WTC11 (cell line): Measurements from ENCODE around the gene OTOS. TPM values are rescaled to one million over a fixed set of nuclear protein-coding genes. Genes with fewer than 3 reads are reported as not detected.

Source experiments
- ATAC-seq: fragments of 200-7000 bp; cut with Tn5 transposase; 2 replicates; pipeline ENCODE4 v1.10.0; 2021; ENCODE audit warnings: mild to moderate bottlenecking, moderate library complexity
- CTCF ChIA-PET: fragments of 300-600 bp; sonication (Branson Sonifier 250); formaldehyde crosslinking; loops from one replicate; lab custom pipeline; 2021; ENCODE audit warnings: antibody characterized with exemption; lab: Charles Lee
- POLR2A ChIA-PET: fragments of 350-600 bp; sonication (Branson Sonifier 250); formaldehyde crosslinking; loops from one replicate; lab custom pipeline; 2021; ENCODE audit warnings: antibody characterized with exemption; lab: Charles Lee
- DNase-seq: peaks from one replicate; pipeline ENCODE4 v3.0.0; 2021; ENCODE audit warnings: low spot score
- H3K27ac Mint-ChIP-seq: 2 replicates; pipeline ENCODE4 v1.8.0; 2021; ENCODE audit warnings: mixed read lengths
- H3K27me3 Mint-ChIP-seq: 2 replicates; pipeline ENCODE4 v1.8.0; 2021; ENCODE audit warnings: low read depth, mild to moderate bottlenecking, moderate library complexity, mixed read lengths
- H3K36me3 Mint-ChIP-seq: 2 replicates; pipeline ENCODE4 v1.8.0; 2021; ENCODE audit warnings: mixed read lengths
- H3K4me1 Mint-ChIP-seq: 2 replicates; pipeline ENCODE4 v1.8.0; 2022; ENCODE audit warnings: mixed read lengths
- H3K4me3 Mint-ChIP-seq: 2 replicates; pipeline ENCODE4 v1.8.0; 2021; ENCODE audit warnings: mild to moderate bottlenecking, moderate library complexity, mixed read lengths
- H3K9me3 Mint-ChIP-seq: 2 replicates; pipeline ENCODE4 v1.8.0; 2021; ENCODE audit warnings: mixed read lengths
- ATF1 ChIP-seq: sonication (generic); formaldehyde crosslinking; IDR thresholded peaks from 2 replicates; pipeline ENCODE4 v1.8.1; 2023; ENCODE audit warnings: mild to moderate bottlenecking, moderate library complexity, missing genetic modification reagents
- FOXK1 ChIP-seq: sonication (generic); formaldehyde crosslinking; IDR thresholded peaks from 2 replicates; pipeline ENCODE4 v1.8.0; 2022; ENCODE audit warnings: mild to moderate bottlenecking, moderate library complexity, missing genetic modification reagents
- FOXP1 ChIP-seq: sonication (generic); formaldehyde crosslinking; IDR thresholded peaks from 2 replicates; pipeline ENCODE4 v1.8.0; 2022; ENCODE audit warnings: missing genetic modification reagents, mild to moderate bottlenecking, moderate library complexity, borderline replicate concordance
- GTF2I ChIP-seq: fragments of 250-450 bp; sonication (Bioruptor Pico); conservative IDR thresholded peaks from 2 replicates; pipeline ENCODE4 v1.4.0; 2021; ENCODE audit warnings: mild to moderate bottlenecking
- JAZF1 ChIP-seq: fragments of 250-450 bp; sonication (Bioruptor Pico); IDR thresholded peaks from 2 replicates; pipeline ENCODE4 v1.9.0; 2021; ENCODE audit warnings: moderate library complexity, mild to moderate bottlenecking, inconsistent platforms
- MYBL2 ChIP-seq: sonication (generic); formaldehyde crosslinking; IDR thresholded peaks from 2 replicates; pipeline ENCODE4 v1.8.1; 2023; ENCODE audit warnings: mild to moderate bottlenecking, moderate library complexity, missing genetic modification reagents
- NR2C2 ChIP-seq: sonication (generic); formaldehyde crosslinking; IDR thresholded peaks from 2 replicates; pipeline ENCODE4 v1.8.0; 2022; ENCODE audit warnings: mild to moderate bottlenecking, missing genetic modification reagents
- OVOL2 ChIP-seq: fragments of 250-450 bp; sonication (Bioruptor Pico); IDR thresholded peaks from 2 replicates; pipeline ENCODE4 v1.9.0; 2021; ENCODE audit warnings: mild to moderate bottlenecking, borderline replicate concordance
- RELA ChIP-seq: sonication (generic); formaldehyde crosslinking; IDR thresholded peaks from 2 replicates; pipeline ENCODE4 v1.8.1; 2022; ENCODE audit warnings: missing genetic modification reagents, mild to moderate bottlenecking, borderline replicate concordance
- SOX15 ChIP-seq: fragments of 250-450 bp; sonication (Bioruptor Pico); IDR thresholded peaks from 2 replicates; pipeline ENCODE4 v1.9.0; 2021; ENCODE audit warnings: mild to moderate bottlenecking
- TCF7 ChIP-seq: sonication (generic); formaldehyde crosslinking; IDR thresholded peaks from 2 replicates; pipeline ENCODE4 v1.8.0; 2022; ENCODE audit warnings: mild to moderate bottlenecking, low read depth, missing genetic modification reagents, moderate library complexity
- TEAD1 ChIP-seq: sonication (generic); formaldehyde crosslinking; IDR thresholded peaks from 2 replicates; pipeline ENCODE4 v1.8.0; 2022; ENCODE audit warnings: mild to moderate bottlenecking, missing genetic modification reagents
- TEAD4 ChIP-seq: sonication (generic); formaldehyde crosslinking; IDR thresholded peaks from 2 replicates; pipeline ENCODE4 v1.8.0; 2022; ENCODE audit warnings: mild to moderate bottlenecking, missing genetic modification reagents
- ZNF232 ChIP-seq: sonication (generic); formaldehyde crosslinking; IDR thresholded peaks from 2 replicates; pipeline ENCODE4 v1.8.0; 2022; ENCODE audit warnings: mild to moderate bottlenecking, missing genetic modification reagents
- ZNF263 ChIP-seq: sonication (generic); formaldehyde crosslinking; IDR thresholded peaks from 2 replicates; pipeline ENCODE4 v1.8.1; 2022; ENCODE audit warnings: low read depth, mild to moderate bottlenecking, moderate library complexity, missing genetic modification reagents
- ZNF671 ChIP-seq: fragments of 250-450 bp; sonication (Bioruptor Pico); IDR thresholded peaks from 2 replicates; pipeline ENCODE4 v1.8.0; 2021; ENCODE audit warnings: mild to moderate bottlenecking
- total RNA-seq: library from RNA; stranded (reverse); gene quantifications from 3 replicates; pipeline ENCODE4 v1.2.3, GENCODE V29; 2021
- TF ChIP-seq, protein P1 (sequence below): sonication (generic); formaldehyde crosslinking; IDR thresholded peaks from 2 replicates; pipeline ENCODE4 v1.8.0; 2022; ENCODE audit warnings: missing genetic modification reagents
- TF ChIP-seq, protein P2 (sequence below): sonication (generic); formaldehyde crosslinking; IDR thresholded peaks from 2 replicates; pipeline ENCODE4 v1.8.1; 2022; ENCODE audit warnings: low read depth, mild to moderate bottlenecking, moderate library complexity, missing genetic modification reagents, borderline replicate concordance
- TF ChIP-seq, protein P3 (sequence below): sonication (generic); formaldehyde crosslinking; IDR thresholded peaks from 2 replicates; pipeline ENCODE4 v1.8.0; 2022; ENCODE audit warnings: mild to moderate bottlenecking, missing genetic modification reagents
- TF ChIP-seq, protein P4 (sequence below): sonication (generic); formaldehyde crosslinking; IDR thresholded peaks from 2 replicates; pipeline ENCODE4 v1.8.1; 2022; ENCODE audit warnings: missing genetic modification reagents, borderline replicate concordance
- TF ChIP-seq, protein P5 (sequence below): fragments of 250-450 bp; sonication (Bioruptor Pico); IDR thresholded peaks from 2 replicates; pipeline ENCODE4 v2.1.2; 2022; ENCODE audit warnings: mild to moderate bottlenecking, moderate library complexity

The OTOS gene
- total RNA-seq, 1 experiment from 2014 or later: not detected

DNA sequence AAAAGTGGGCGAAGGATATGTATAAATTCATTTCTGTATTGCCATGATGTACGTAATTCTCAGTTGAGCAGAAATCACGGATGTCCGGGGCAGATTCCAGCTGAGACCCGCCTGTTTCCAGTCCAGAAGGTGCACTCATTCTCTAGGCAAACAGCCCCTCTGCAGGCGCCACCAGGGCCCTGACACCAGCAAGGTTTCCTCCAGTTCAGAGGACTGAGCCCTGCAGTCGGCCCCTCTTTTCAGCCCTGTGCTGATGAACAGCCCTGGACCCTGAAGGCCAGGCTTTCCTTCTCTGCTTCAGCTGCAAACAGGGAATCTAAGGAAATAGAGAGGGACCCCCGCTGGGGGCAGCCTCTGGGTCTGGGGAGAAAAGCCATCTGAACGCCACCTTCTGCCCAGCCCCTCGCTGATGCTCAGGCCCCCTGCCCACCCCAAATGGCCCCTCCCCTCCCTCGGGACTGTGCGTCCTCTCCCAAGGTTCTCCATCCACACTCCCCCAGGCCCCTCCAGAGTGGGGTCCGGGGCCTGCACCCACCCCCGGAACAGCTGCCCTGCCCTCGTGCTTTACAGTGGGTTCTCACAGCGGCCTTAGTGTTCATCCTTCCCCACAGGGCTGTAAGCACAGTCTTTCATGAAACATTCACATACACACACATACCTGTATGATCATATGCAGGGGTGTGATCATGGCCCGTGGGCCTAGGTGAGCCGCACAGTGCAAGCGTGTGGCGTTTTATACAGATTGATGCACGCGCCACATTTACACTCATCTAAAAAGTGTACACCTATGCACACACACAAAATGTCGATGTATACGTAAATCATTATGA, 16.4 kb downstream of the OTOS start (continued):
- TF ChIP-seq, protein P1, sequence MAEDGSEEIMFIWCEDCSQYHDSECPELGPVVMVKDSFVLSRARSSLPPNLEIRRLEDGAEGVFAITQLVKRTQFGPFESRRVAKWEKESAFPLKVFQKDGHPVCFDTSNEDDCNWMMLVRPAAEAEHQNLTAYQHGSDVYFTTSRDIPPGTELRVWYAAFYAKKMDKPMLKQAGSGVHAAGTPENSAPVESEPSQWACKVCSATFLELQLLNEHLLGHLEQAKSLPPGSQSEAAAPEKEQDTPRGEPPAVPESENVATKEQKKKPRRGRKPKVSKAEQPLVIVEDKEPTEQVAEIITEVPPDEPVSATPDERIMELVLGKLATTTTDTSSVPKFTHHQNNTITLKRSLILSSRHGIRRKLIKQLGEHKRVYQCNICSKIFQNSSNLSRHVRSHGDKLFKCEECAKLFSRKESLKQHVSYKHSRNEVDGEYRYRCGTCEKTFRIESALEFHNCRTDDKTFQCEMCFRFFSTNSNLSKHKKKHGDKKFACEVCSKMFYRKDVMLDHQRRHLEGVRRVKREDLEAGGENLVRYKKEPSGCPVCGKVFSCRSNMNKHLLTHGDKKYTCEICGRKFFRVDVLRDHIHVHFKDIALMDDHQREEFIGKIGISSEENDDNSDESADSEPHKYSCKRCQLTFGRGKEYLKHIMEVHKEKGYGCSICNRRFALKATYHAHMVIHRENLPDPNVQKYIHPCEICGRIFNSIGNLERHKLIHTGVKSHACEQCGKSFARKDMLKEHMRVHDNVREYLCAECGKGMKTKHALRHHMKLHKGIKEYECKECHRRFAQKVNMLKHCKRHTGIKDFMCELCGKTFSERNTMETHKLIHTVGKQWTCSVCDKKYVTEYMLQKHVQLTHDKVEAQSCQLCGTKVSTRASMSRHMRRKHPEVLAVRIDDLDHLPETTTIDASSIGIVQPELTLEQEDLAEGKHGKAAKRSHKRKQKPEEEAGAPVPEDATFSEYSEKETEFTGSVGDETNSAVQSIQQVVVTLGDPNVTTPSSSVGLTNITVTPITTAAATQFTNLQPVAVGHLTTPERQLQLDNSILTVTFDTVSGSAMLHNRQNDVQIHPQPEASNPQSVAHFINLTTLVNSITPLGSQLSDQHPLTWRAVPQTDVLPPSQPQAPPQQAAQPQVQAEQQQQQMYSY: no peak

DNA sequence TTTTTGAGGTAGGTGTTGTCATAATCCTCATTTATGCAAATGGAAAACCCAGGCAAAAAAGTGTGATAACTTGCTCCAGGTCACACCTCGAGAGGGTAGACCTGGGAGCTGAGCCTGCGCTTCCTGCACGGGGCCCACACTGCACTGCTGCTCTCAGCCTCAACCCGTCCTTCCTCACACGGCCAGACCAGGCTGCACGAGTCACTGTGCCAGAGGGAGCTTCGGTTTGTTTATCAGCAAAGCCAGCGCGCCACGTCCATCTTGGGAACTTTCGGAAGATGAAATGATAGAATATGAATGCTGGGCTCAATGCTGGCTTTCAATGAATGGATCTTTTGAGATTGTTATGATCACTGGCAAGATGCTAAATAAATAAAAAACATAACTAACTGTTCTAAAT, 18.8 kb downstream of the OTOS start:
- H3K36me3 Mint-ChIP-seq: peaks cover 5% of the 10 kb centered on the region
- H3K4me1 Mint-ChIP-seq: no peaks in the 10 kb centered on the region
- no peak overlapping the region for H3K4me3 Mint-ChIP-seq
- peaks cover 13% of the 10 kb centered on the region for H3K9me3 Mint-ChIP-seq
- no peak overlapping the region for H3K27ac Mint-ChIP-seq
- CTCF ChIA-PET: interaction anchor here (1.3 kb wide), 1 partner anchor 61 kb away, joined by 3 read pairs; no protein-coding TSS in a partner anchor
- no peak for TF ChIP-seq FOXK1 (CRISPR knock-in tag)
- TF ChIP-seq TEAD1 (CRISPR knock-in tag): no peak
- no peak for TF ChIP-seq FOXP1 (CRISPR knock-in tag)
- no peak for TF ChIP-seq ZNF232 (CRISPR knock-in tag)
- TF ChIP-seq NR2C2 (CRISPR knock-in tag): no peak
- TF ChIP-seq SOX15 (CRISPR knock-in tag): no peak
- TF ChIP-seq TEAD4 (CRISPR knock-in tag): no peak
- H3K27me3 Mint-ChIP-seq: peaks cover 2% of the 10 kb centered on the region; the same call in 1 of the 2 replicates
- no peak for DNase-seq
- no peak for ATAC-seq
- POLR2A ChIA-PET: no interaction called here

DNA sequence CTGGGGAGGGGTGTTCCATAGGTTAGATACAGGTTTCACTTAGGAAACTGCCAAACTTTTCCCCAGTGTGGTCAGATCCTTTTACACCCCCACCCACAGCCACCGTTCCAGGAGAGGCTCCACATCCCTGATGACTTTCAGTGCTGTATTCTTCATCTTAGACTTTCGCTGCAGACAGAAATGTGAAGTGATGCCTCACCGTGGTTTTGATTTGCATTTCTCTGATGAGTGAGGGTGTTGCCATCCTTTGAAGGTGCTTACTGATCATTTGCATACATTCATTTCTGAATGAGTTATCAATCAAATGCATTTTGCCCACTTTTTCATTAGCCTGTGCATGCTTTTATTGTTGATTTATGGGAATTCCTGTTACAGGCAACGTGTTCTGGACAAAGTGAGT, 19.3 kb downstream of the OTOS start:
- no peaks in the 10 kb centered on the region for H3K4me1 Mint-ChIP-seq
- H3K9me3 Mint-ChIP-seq: peaks cover 13% of the 10 kb centered on the region
- ChIA-PET CTCF (interaction anchor here (0.6 to 1.3 kb wide), 2 partner anchors 23 to 60 kb away, joined by 3 read pairs; no protein-coding TSS in a partner anchor), POLR2A (no interaction called here)
- TF ChIP-seq, protein P2, sequence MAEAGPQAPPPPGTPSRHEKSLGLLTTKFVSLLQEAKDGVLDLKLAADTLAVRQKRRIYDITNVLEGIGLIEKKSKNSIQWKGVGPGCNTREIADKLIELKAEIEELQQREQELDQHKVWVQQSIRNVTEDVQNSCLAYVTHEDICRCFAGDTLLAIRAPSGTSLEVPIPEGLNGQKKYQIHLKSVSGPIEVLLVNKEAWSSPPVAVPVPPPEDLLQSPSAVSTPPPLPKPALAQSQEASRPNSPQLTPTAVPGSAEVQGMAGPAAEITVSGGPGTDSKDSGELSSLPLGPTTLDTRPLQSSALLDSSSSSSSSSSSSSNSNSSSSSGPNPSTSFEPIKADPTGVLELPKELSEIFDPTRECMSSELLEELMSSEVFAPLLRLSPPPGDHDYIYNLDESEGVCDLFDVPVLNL (CRISPR knock-in tag): no peak
- TF ChIP-seq OVOL2 (CRISPR knock-in tag): no peak
- TF ChIP-seq MYBL2 (CRISPR knock-in tag): no peak
- no peak for TF ChIP-seq GTF2I
- TF ChIP-seq TCF7 (CRISPR knock-in tag): no peak
- TF ChIP-seq JAZF1 (CRISPR knock-in tag): no peak
- TF ChIP-seq ZNF671: no peak
- TF ChIP-seq, protein P3, sequence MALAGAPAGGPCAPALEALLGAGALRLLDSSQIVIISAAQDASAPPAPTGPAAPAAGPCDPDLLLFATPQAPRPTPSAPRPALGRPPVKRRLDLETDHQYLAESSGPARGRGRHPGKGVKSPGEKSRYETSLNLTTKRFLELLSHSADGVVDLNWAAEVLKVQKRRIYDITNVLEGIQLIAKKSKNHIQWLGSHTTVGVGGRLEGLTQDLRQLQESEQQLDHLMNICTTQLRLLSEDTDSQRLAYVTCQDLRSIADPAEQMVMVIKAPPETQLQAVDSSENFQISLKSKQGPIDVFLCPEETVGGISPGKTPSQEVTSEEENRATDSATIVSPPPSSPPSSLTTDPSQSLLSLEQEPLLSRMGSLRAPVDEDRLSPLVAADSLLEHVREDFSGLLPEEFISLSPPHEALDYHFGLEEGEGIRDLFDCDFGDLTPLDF (CRISPR knock-in tag): no peak
- TF ChIP-seq TEAD4 (CRISPR knock-in tag): no peak
- no peak for TF ChIP-seq RELA (CRISPR knock-in tag)
- TF ChIP-seq, protein P4, sequence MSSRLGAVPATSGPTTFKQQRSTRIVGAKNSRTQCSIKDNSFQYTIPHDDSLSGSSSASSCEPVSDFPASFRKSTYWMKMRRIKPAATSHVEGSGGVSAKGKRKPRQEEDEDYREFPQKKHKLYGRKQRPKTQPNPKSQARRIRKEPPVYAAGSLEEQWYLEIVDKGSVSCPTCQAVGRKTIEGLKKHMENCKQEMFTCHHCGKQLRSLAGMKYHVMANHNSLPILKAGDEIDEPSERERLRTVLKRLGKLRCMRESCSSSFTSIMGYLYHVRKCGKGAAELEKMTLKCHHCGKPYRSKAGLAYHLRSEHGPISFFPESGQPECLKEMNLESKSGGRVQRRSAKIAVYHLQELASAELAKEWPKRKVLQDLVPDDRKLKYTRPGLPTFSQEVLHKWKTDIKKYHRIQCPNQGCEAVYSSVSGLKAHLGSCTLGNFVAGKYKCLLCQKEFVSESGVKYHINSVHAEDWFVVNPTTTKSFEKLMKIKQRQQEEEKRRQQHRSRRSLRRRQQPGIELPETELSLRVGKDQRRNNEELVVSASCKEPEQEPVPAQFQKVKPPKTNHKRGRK (CRISPR knock-in tag): no peak
- TF ChIP-seq ZNF263 (CRISPR knock-in tag): no peak
- TF ChIP-seq, protein P5, sequence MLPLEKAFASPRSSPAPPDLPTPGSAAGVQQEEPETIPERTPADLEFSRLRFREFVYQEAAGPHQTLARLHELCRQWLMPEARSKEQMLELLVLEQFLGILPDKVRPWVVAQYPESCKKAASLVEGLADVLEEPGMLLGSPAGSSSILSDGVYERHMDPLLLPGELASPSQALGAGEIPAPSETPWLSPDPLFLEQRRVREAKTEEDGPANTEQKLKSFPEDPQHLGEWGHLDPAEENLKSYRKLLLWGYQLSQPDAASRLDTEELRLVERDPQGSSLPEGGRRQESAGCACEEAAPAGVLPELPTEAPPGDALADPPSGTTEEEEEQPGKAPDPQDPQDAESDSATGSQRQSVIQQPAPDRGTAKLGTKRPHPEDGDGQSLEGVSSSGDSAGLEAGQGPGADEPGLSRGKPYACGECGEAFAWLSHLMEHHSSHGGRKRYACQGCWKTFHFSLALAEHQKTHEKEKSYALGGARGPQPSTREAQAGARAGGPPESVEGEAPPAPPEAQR (CRISPR knock-in tag): no peak
- no peak for TF ChIP-seq ATF1
- DNase-seq (no peak), ATAC-seq (no peak)
- no peak overlapping the region for H3K27ac Mint-ChIP-seq
- peaks cover 5% of the 10 kb centered on the region; the same call in 1 of the 2 replicates for H3K36me3 Mint-ChIP-seq
- no peak overlapping the region for H3K4me3 Mint-ChIP-seq
- H3K27me3 Mint-ChIP-seq: peaks cover 2% of the 10 kb centered on the region
